ENCODE results near the gene DUOX2.

- TF ChIP-seq CREB1 (IDR thresholded peaks at IDR 0.05) (no peak), RAD21 (IDR thresholded peaks at IDR 0.05 in 1 of 2, conservative IDR thresholded peaks at IDR 0.05 in 1 of 2; ENCODE audit: low read depth in 2 of 2, low read length in 2 of 2) (no peak), ATF3 (IDR thresholded peaks at IDR 0.05; ENCODE audit: insufficient read depth, low read depth, low read length) (no peak), HDAC2 (IDR thresholded peaks at IDR 0.05; ENCODE audit: borderline replicate concordance in 1 of 2, low read depth in 2 of 2, low read length in 2 of 2) (no peak), CTCF (IDR thresholded peaks at IDR 0.05; ENCODE audit: control extremely low read depth in 1 of 3, insufficient read depth in 1 of 3, low read depth in 1 of 3, low read length in 3 of 3) (no peak), POU5F1 (IDR thresholded peaks at IDR 0.05; ENCODE audit: low read depth, low read length) (no peak), POLR2A (IDR thresholded peaks at IDR 0.05; ENCODE audit: control extremely low read depth in 1 of 2, low read depth in 2 of 2, low read length in 2 of 2) (no peak), TBP (IDR thresholded peaks at IDR 0.05; ENCODE audit: low read depth, low read length) (no peak), EZH2 (IDR thresholded peaks at IDR 0.05; ENCODE audit: low read depth, low read length, severe bottlenecking) (no peak), USF2 (IDR thresholded peaks at IDR 0.05; ENCODE audit: low read length) (no peak), EP300 (IDR thresholded peaks at IDR 0.05; ENCODE audit: borderline replicate concordance in 1 of 2, low read depth in 2 of 2, low read length in 2 of 2) (no peak)
Observed at GRCh38 chr15:45143056-45143455, 29.1 kb upstream of the DUOX2 start.
